ENCODE results near the gene FKRP. TPM values are rescaled to one million over a fixed set of nuclear protein-coding genes. Genes with fewer than 3 reads are reported as not detected.
A peak's percentile ranks its signal among the peaks of the same experiment; 100 is the strongest.
"Not testable (repeated sequence)": the region's sequence is repeated elsewhere in the genome, so short reads cannot be mapped to it uniquely, and the experiment has no call there.

Gene FKRP
- total RNA-seq, 5 donors from 2014 or later (not counting 1 experiment from before 2014, with no cell fraction given) = 17.8 to 35.3 (median 23.6) TPM

GRCh38 chr19:46704379-46705076 lies 41.3 kb upstream of the FKRP start:
- H3K4me1 ChIP-seq (ENCODE audit: control insufficient read depth in 1 of 2, extremely low read depth in 1 of 2, insufficient read depth in 2 of 2, low read length in 2 of 2) = peaks cover 0 to 13% of the 10 kb centered on the region in 2 experiments
- ATAC-seq (replicated peaks in 1 of 4) = peak; percentile 87 to 93 (median 91)
- 27% methylated on average over 15 of the region's 21 CpGs for WGBS (ENCODE audit: insufficient coverage)
- ChIA-PET POLR2A (no interaction called here), CTCF (interaction anchor here (0.5 to 3.3 kb wide), 9 partner anchors 10 to 136 kb away, joined by 3 to 23 read pairs (median 5); no protein-coding TSS in a partner anchor)
- peak; percentile 52 to 92 (median 84) for DNase-seq
- no peaks in the 10 kb centered on the region for H3K27me3 ChIP-seq (replicated peaks in 1 of 2; ENCODE audit: control insufficient read depth in 2 of 2, extremely low read depth in 1 of 2, insufficient read depth in 2 of 2, low read length in 1 of 2)
- Mint-ChIP-seq H3K27ac (peak overlapping the region; percentile 28 to 79), H3K4me3 (no peak overlapping the region), H3K4me1 (peaks cover 11 to 19% (median 15%) of the 10 kb centered on the region in 3 donors), H3K36me3 (peaks cover 18% of the 10 kb centered on the region), H3K27me3 (no peaks in the 10 kb centered on the region), H3K9me3 (no peaks in the 10 kb centered on the region)
- no peak overlapping the region for H3K4me3 ChIP-seq (ENCODE audit: control insufficient read depth in 1 of 2, extremely low read depth in 1 of 2, low read length in 1 of 2)
- H3K36me3 ChIP-seq (ENCODE audit: control insufficient read depth in 2 of 2, extremely low read depth in 1 of 2, insufficient read depth in 1 of 2, low read length in 1 of 2) = peaks cover 40 to 81% of the 10 kb centered on the region in 2 donors
- H3K27ac ChIP-seq (ENCODE audit: low read length) = no peak overlapping the region
- no peaks in the 10 kb centered on the region for H3K9me3 ChIP-seq

GRCh38 chr19:46710687-46711086 lies 35.2 kb upstream of the FKRP start:
- Mint-ChIP-seq H3K36me3 (peaks cover 12% of the 10 kb centered on the region), H3K4me1 (peaks cover 27 to 43% (median 29%) of the 10 kb centered on the region in 3 donors), H3K27ac (peak overlapping the region in 1 of 2 donors; percentile 48), H3K4me3 (no peak overlapping the region), H3K27me3 (no peaks in the 10 kb centered on the region), H3K9me3 (no peaks in the 10 kb centered on the region)
- no peaks in the 10 kb centered on the region for H3K9me3 ChIP-seq
- H3K4me3 ChIP-seq (ENCODE audit: control insufficient read depth in 1 of 2, extremely low read depth in 1 of 2, low read length in 1 of 2) = no peak overlapping the region
- 91% methylated on average over 22 of the region's 25 CpGs for WGBS (ENCODE audit: insufficient coverage)
- no peak overlapping the region for H3K27ac ChIP-seq (ENCODE audit: low read length)
- no peak for ATAC-seq (replicated peaks in 1 of 4)
- peaks cover 30 to 50% of the 10 kb centered on the region in 2 donors for H3K36me3 ChIP-seq (ENCODE audit: control insufficient read depth in 2 of 2, extremely low read depth in 1 of 2, insufficient read depth in 1 of 2, low read length in 1 of 2)
- DNase-seq = no peak
- no peaks in the 10 kb centered on the region for H3K27me3 ChIP-seq (replicated peaks in 1 of 2; ENCODE audit: control insufficient read depth in 2 of 2, extremely low read depth in 1 of 2, insufficient read depth in 2 of 2, low read length in 1 of 2)
- ChIA-PET CTCF (interaction anchor here in 1 of 2 donors (2.1 kb wide), 1 partner anchor 18 kb away, joined by 10 read pairs; no protein-coding TSS in a partner anchor), POLR2A (interaction anchor here (0.5 to 0.6 kb wide), 2 partner anchors 94 to 133 kb away, joined by 3 to 4 read pairs; no protein-coding TSS in a partner anchor)
- H3K4me1 ChIP-seq (ENCODE audit: control insufficient read depth in 1 of 2, extremely low read depth in 1 of 2, insufficient read depth in 2 of 2, low read length in 2 of 2) = peaks cover 12 to 32% of the 10 kb centered on the region in 2 experiments

GRCh38 chr19:46712768-46713338 lies 33.0 kb upstream of the FKRP start:
- CTCF ChIA-PET = interaction anchor here in 1 of 2 donors (1.2 to 4.7 kb wide), 2 partner anchors 16 to 715 kb away, joined by 3 to 19 read pairs; no protein-coding TSS in a partner anchor
- H3K4me3 ChIP-seq (ENCODE audit: control insufficient read depth in 1 of 2, extremely low read depth in 1 of 2, low read length in 1 of 2); ATAC-seq (replicated peaks in 1 of 4); H3K27me3 ChIP-seq (replicated peaks in 1 of 2; ENCODE audit: control insufficient read depth in 2 of 2, extremely low read depth in 1 of 2, insufficient read depth in 2 of 2, low read length in 1 of 2); H3K9me3 Mint-ChIP-seq; POLR2A ChIA-PET; H3K27me3 Mint-ChIP-seq; H3K36me3 Mint-ChIP-seq; H3K9me3 ChIP-seq; DNase-seq: not testable (repeated sequence)
- peaks cover 15 to 44% of the 10 kb centered on the region in 2 experiments for H3K4me1 ChIP-seq (ENCODE audit: control insufficient read depth in 1 of 2, extremely low read depth in 1 of 2, insufficient read depth in 2 of 2, low read length in 2 of 2)
- peaks cover 17 to 33% of the 10 kb centered on the region in 2 donors for H3K36me3 ChIP-seq (ENCODE audit: control insufficient read depth in 2 of 2, extremely low read depth in 1 of 2, insufficient read depth in 1 of 2, low read length in 1 of 2)
- H3K27ac Mint-ChIP-seq = peak overlapping the region; percentile 98
- no CpG with 5 or more reads among the region's 6 CpGs for WGBS (ENCODE audit: insufficient coverage)
- H3K4me3 Mint-ChIP-seq = peak overlapping the region; percentile 90 to 98 (median 94)
- peak overlapping the region; percentile 84 for H3K27ac ChIP-seq (ENCODE audit: low read length)
- H3K4me1 Mint-ChIP-seq = peaks cover 25 to 43% (median 31%) of the 10 kb centered on the region in 3 donors

- ChIA-PET CTCF (interaction anchor here (0.5 to 4.7 kb wide), 16 partner anchors 9 to 1022 kb away, joined by 3 to 19 read pairs (median 4); partner anchors contain the start of genes GNG8 (in 1 of the 2), QPCTL (in 1 of the 2) and SNRPD2 (in 1 of the 2)), POLR2A (interaction anchor here (0.6 to 0.9 kb wide), 5 partner anchors 9 to 189 kb away, joined by 3 to 8 read pairs (median 4); partner anchors contain the start of genes DACT3 (in 1 of the 2) and SLC1A5 (in 1 of the 2))
- no peaks in the 10 kb centered on the region for H3K27me3 ChIP-seq (replicated peaks in 1 of 2; ENCODE audit: control insufficient read depth in 2 of 2, extremely low read depth in 1 of 2, insufficient read depth in 2 of 2, low read length in 1 of 2)
- Mint-ChIP-seq H3K4me1 (peaks cover 35 to 54% (median 42%) of the 10 kb centered on the region in 3 donors), H3K36me3 (peaks cover 6% of the 10 kb centered on the region), H3K9me3 (no peaks in the 10 kb centered on the region), H3K27me3 (no peaks in the 10 kb centered on the region), H3K4me3 (peak overlapping the region; percentile 90 to 98 (median 94)), H3K27ac (peak overlapping the region; percentile 98)
- H3K4me1 ChIP-seq (ENCODE audit: control insufficient read depth in 1 of 2, extremely low read depth in 1 of 2, insufficient read depth in 2 of 2, low read length in 2 of 2) = peaks cover 25 to 54% of the 10 kb centered on the region in 2 experiments
- ATAC-seq (replicated peaks in 1 of 4) = peak; percentile 58 to 66 (median 60)
- no peaks in the 10 kb centered on the region for H3K9me3 ChIP-seq
- H3K27ac ChIP-seq (ENCODE audit: low read length) = peak overlapping the region; percentile 84
- peak; percentile 55 to 84 (median 73) for DNase-seq
- H3K36me3 ChIP-seq (ENCODE audit: control insufficient read depth in 2 of 2, extremely low read depth in 1 of 2, insufficient read depth in 1 of 2, low read length in 1 of 2) = peaks cover 17 to 22% of the 10 kb centered on the region in 2 donors
- WGBS (ENCODE audit: insufficient coverage) = 0% methylated on average over 10 of the region's 39 CpGs
- peak overlapping the region; percentile 32 to 93 for H3K4me3 ChIP-seq (ENCODE audit: control insufficient read depth in 1 of 2, extremely low read depth in 1 of 2, low read length in 1 of 2)
These were observed 31.9 kb upstream of the FKRP start for GRCh38 chr19:46713781-46714443.

- no peaks in the 10 kb centered on the region for H3K27me3 ChIP-seq (replicated peaks in 1 of 2; ENCODE audit: control insufficient read depth in 2 of 2, extremely low read depth in 1 of 2, insufficient read depth in 2 of 2, low read length in 1 of 2)
- peak overlapping the region; percentile 84 for H3K27ac ChIP-seq (ENCODE audit: low read length)
- Mint-ChIP-seq H3K4me3 (peak overlapping the region; percentile 90 to 98 (median 94)), H3K27ac (peak overlapping the region; percentile 98), H3K27me3 (no peaks in the 10 kb centered on the region), H3K4me1 (peaks cover 42 to 61% (median 49%) of the 10 kb centered on the region in 3 donors), H3K36me3 (peaks cover 6% of the 10 kb centered on the region), H3K9me3 (no peaks in the 10 kb centered on the region)
- peaks cover 25 to 61% of the 10 kb centered on the region in 2 experiments for H3K4me1 ChIP-seq (ENCODE audit: control insufficient read depth in 1 of 2, extremely low read depth in 1 of 2, insufficient read depth in 2 of 2, low read length in 2 of 2)
- ChIA-PET POLR2A (interaction anchor here (0.6 to 0.9 kb wide), 4 partner anchors 22 to 190 kb away, joined by 3 to 8 read pairs (median 6); partner anchors contain the start of genes DACT3 (in 1 of the 2) and SLC1A5 (in 1 of the 2)), CTCF (interaction anchor here (0.5 to 4.7 kb wide), 15 partner anchors 9 to 1023 kb away, joined by 3 to 19 read pairs (median 5); partner anchors contain the start of genes GNG8 (in 1 of the 2), QPCTL (in 1 of the 2) and SNRPD2 (in 1 of the 2))
- peaks cover 13 to 17% of the 10 kb centered on the region in 2 donors for H3K36me3 ChIP-seq (ENCODE audit: control insufficient read depth in 2 of 2, extremely low read depth in 1 of 2, insufficient read depth in 1 of 2, low read length in 1 of 2)
- DNase-seq (peak in 26 of 35 experiments; percentile 51 to 82 (median 66)), ATAC-seq (replicated peaks in 1 of 4) (peak; percentile 61 to 69 (median 64))
- H3K9me3 ChIP-seq = no peaks in the 10 kb centered on the region
- 0% methylated on average over 2 of the region's 12 CpGs for WGBS (ENCODE audit: insufficient coverage)
- H3K4me3 ChIP-seq (ENCODE audit: control insufficient read depth in 1 of 2, extremely low read depth in 1 of 2, low read length in 1 of 2) = peak overlapping the region; percentile 93 to 99
These were observed 31.3 kb upstream of the FKRP start for GRCh38 chr19:46714444-46715106.

Measured in T-cell (primary cell).